H9 (cell line): ENCODE results near the gene ACADM. TPM values are rescaled to one million over a fixed set of nuclear protein-coding genes. Genes with fewer than 3 reads are reported as not detected.

ENCODE experiments used
- DNase-seq: peaks from one replicate; pipeline ENCODE4 v3.0.0-alpha.2; 2017
- H2AFZ ChIP-seq: one replicate; pipeline ENCODE4 v1.6.1; 2013; ENCODE audit warnings: mild to moderate bottlenecking, low read length, control low read depth, moderate library complexity
- H2AK5ac ChIP-seq: 2 replicates; pipeline ENCODE4 v1.6.1; 2013; ENCODE audit warnings: low read length, control low read depth, mixed read lengths; ENCODE audit not compliant: insufficient read length
- H2BK120ac ChIP-seq: one replicate; pipeline ENCODE4 v1.6.1; 2013; ENCODE audit warnings: low read depth, mild to moderate bottlenecking, low read length, control low read depth, inconsistent platforms; ENCODE audit not compliant: poor library complexity, severe bottlenecking
- H2BK12ac ChIP-seq: 2 replicates; pipeline ENCODE4 v1.6.1; 2013; ENCODE audit warnings: low read length, control low read depth, mixed read lengths, low read depth; ENCODE audit not compliant: insufficient read length
- H2BK15ac ChIP-seq: 2 replicates; pipeline ENCODE4 v1.6.1; 2013; ENCODE audit warnings: low read depth, low read length, control low read depth
- H2BK20ac ChIP-seq: one replicate; pipeline ENCODE4 v1.6.1; 2013; ENCODE audit warnings: low read depth, mild to moderate bottlenecking, low read length, control low read depth, inconsistent platforms; ENCODE audit not compliant: poor library complexity, severe bottlenecking
- H2BK5ac ChIP-seq: 2 replicates; pipeline ENCODE4 v1.6.1; 2013; ENCODE audit warnings: low read length, control low read depth, mixed read lengths; ENCODE audit not compliant: insufficient read length
- H3K14ac ChIP-seq: 2 replicates; pipeline ENCODE4 v1.6.1; 2013; ENCODE audit warnings: low read length, control low read depth; ENCODE audit not compliant: insufficient read depth
- H3K18ac ChIP-seq: 2 replicates; pipeline ENCODE4 v1.6.1; 2013; ENCODE audit warnings: low read depth, mild to moderate bottlenecking, mixed read lengths, low read length, control low read depth; ENCODE audit not compliant: insufficient read length
- H3K23ac ChIP-seq: 2 replicates; pipeline ENCODE4 v1.6.1; 2013; ENCODE audit warnings: low read length, control low read depth, mixed read lengths, low read depth; ENCODE audit not compliant: insufficient read length
- H3K23me2 ChIP-seq: 2 replicates; pipeline ENCODE4 v1.6.1; 2013; ENCODE audit warnings: low read depth, mild to moderate bottlenecking, mixed read lengths, low read length, control low read depth; ENCODE audit not compliant: insufficient read length, poor library complexity, severe bottlenecking
- H3K27ac ChIP-seq: 2 replicates; pipeline ENCODE4 v1.5.1; 2013; ENCODE audit warnings: low read length, control low read depth, mixed read lengths, low read depth; ENCODE audit not compliant: insufficient read length
- H3K27me3 ChIP-seq: 2 replicates; pipeline ENCODE4 v1.6.1; 2013; ENCODE audit warnings: low read length, control low read depth, inconsistent platforms; ENCODE audit not compliant: insufficient read depth
- H3K4ac ChIP-seq: 2 replicates; pipeline ENCODE4 v1.6.1; 2013; ENCODE audit warnings: low read depth, mild to moderate bottlenecking, control low read depth, inconsistent platforms, low read length, moderate library complexity
- H3K4me1 ChIP-seq: 2 replicates; pipeline ENCODE4 v1.6.1; 2013; ENCODE audit warnings: low read length, control low read depth, inconsistent platforms; ENCODE audit not compliant: insufficient read depth
- H3K4me2 ChIP-seq: 2 replicates; pipeline ENCODE4 v1.6.1; 2013; ENCODE audit warnings: low read length, control low read depth, mixed read lengths; ENCODE audit not compliant: insufficient read length, insufficient read depth
- H3K56ac ChIP-seq: 2 replicates; pipeline ENCODE4 v1.6.1; 2013; ENCODE audit warnings: low read depth, mild to moderate bottlenecking, mixed read lengths, low read length, control low read depth; ENCODE audit not compliant: insufficient read length
- H3K79me1 ChIP-seq: 2 replicates; pipeline ENCODE4 v1.6.1; 2013; ENCODE audit warnings: low read depth, mild to moderate bottlenecking, moderate library complexity, low read length, control low read depth, inconsistent platforms; ENCODE audit not compliant: insufficient read depth, poor library complexity, severe bottlenecking
- H3K79me2 ChIP-seq: 2 replicates; pipeline ENCODE4 v1.6.1; 2013; ENCODE audit warnings: low read length, control low read depth, inconsistent platforms; ENCODE audit not compliant: insufficient read depth
- H3K9ac ChIP-seq: 2 replicates; pipeline ENCODE4 v1.6.1; 2013; ENCODE audit warnings: low read length, control low read depth, mixed read lengths; ENCODE audit not compliant: insufficient read length; ENCODE audit errors: extremely low read depth
- H3K9me3 ChIP-seq: one replicate; pipeline ENCODE4 v1.6.1; 2013; ENCODE audit warnings: low read depth, low read length, inconsistent platforms; ENCODE audit not compliant: control insufficient read depth
- H3T11ph ChIP-seq: one replicate; pipeline ENCODE4 v1.6.1; 2013; ENCODE audit warnings: mild to moderate bottlenecking, low read length, control low read depth, inconsistent platforms
- H4K20me1 ChIP-seq: one replicate; pipeline ENCODE4 v1.6.1; 2013; ENCODE audit not compliant: control insufficient read depth, insufficient read length, insufficient read depth
- H4K5ac ChIP-seq: 2 replicates; pipeline ENCODE4 v1.6.1; 2013; ENCODE audit warnings: low read depth, mild to moderate bottlenecking, mixed read lengths, low read length, control low read depth; ENCODE audit not compliant: insufficient read length
- H4K8ac ChIP-seq: replicated peaks from 2 replicates; pipeline ENCODE4 v1.6.1; 2013; ENCODE audit warnings: low read length, control low read depth, mixed read lengths, low read depth; ENCODE audit not compliant: insufficient read length
- H4K91ac ChIP-seq: 2 replicates; pipeline ENCODE4 v1.6.1; 2013; ENCODE audit warnings: low read depth, mild to moderate bottlenecking, moderate library complexity, mixed read lengths, low read length, control low read depth; ENCODE audit not compliant: insufficient read length
- H3K27ac Mint-ChIP-seq, 3 experiments: 2 replicates in 2 of 3; 3 replicates in 1 of 3; pipeline ENCODE4 v1.8.0; 2020 to 2021; ENCODE audit warnings: mixed read lengths in 3 of 3, mild to moderate bottlenecking in 1 of 3, moderate library complexity in 1 of 3
- H3K27me3 Mint-ChIP-seq: 2 replicates; pipeline ENCODE4 v1.8.0; 2021; ENCODE audit warnings: low read depth, mild to moderate bottlenecking, moderate library complexity, mixed read lengths
- H3K36me3 Mint-ChIP-seq, 3 experiments: 2 replicates in 2 of 3; 3 replicates in 1 of 3; pipeline ENCODE4 v1.8.0; 2020 to 2021; ENCODE audit warnings: low read depth in 3 of 3, mixed read lengths in 3 of 3; ENCODE audit not compliant: insufficient read depth in 1 of 3
- H3K4me1 Mint-ChIP-seq, 2 experiments: 2 replicates each; pipeline ENCODE4 v1.8.0; 2020; ENCODE audit warnings: mixed read lengths in 2 of 2
- H3K4me3 Mint-ChIP-seq, 2 experiments: 2 replicates in 1 of 2; 3 replicates in 1 of 2; pipeline ENCODE4 v1.8.0; 2020 to 2021; ENCODE audit warnings: mild to moderate bottlenecking in 2 of 2, mixed read lengths in 2 of 2, moderate library complexity in 1 of 2
- H3K9me3 Mint-ChIP-seq, 2 experiments: 2 replicates in 1 of 2; 3 replicates in 1 of 2; pipeline ENCODE4 v1.8.0; 2020; ENCODE audit warnings: mild to moderate bottlenecking in 2 of 2, mixed read lengths in 2 of 2, moderate library complexity in 1 of 2
- CTCF ChIP-seq: fragments of 200-600 bp; sonication (generic); conservative IDR thresholded peaks from 3 replicates; pipeline ENCODE4 v1.8.0; 2021; ENCODE audit warnings: antibody characterized with exemption, mild to moderate bottlenecking
- WGBS: extraction: QIAGEN DNeasy Blood & Tissue Kit; methylation state at CpG from one replicate; pipeline ENCODE4 v1.1.7; 2013; ENCODE audit warnings: missing lambda C conversion rate, low lambda C conversion rate, mixed read lengths; ENCODE audit not compliant: insufficient read length; ENCODE audit errors: extremely low coverage; 5-methylcytosine and 5-hydroxymethylcytosine counted together
- total RNA-seq: library from RNA; stranded (reverse); gene quantifications from 2 replicates; pipeline ENCODE4 v1.2.1, GENCODE V29; 2021

Gene ACADM
- total RNA-seq, 1 experiment from 2014 or later: 51.3 TPM

- Histone ChIP-seq H3K14ac (no peak overlapping the region), H4K91ac (no peak overlapping the region), H3K56ac (no peak overlapping the region), H3K27ac (no peak overlapping the region), H3K4ac (no peak overlapping the region), H2BK120ac (no peak overlapping the region), H4K20me1 (no peaks in the 10 kb centered on the region), H3K79me1 (no peaks in the 10 kb centered on the region), H3K18ac (no peak overlapping the region), H3K4me2 (no peak overlapping the region), H3K27me3 (no peaks in the 10 kb centered on the region), H2AFZ (no peak overlapping the region), H4K8ac (no peak overlapping the region), H3K9ac (no peak overlapping the region), H2AK5ac (no peak overlapping the region), H2BK5ac (no peak overlapping the region), H2BK12ac (no peak overlapping the region), H3K23ac (no peak overlapping the region), H3T11ph (no peak overlapping the region), H4K5ac (no peak overlapping the region), H2BK15ac (no peak overlapping the region), H3K4me1 (no peaks in the 10 kb centered on the region), H3K9me3 (no peaks in the 10 kb centered on the region), H3K23me2 (no peaks in the 10 kb centered on the region), H2BK20ac (no peak overlapping the region), H3K79me2 (no peaks in the 10 kb centered on the region)
- Mint-ChIP-seq H3K36me3 (peaks cover 12 to 40% (median 34%) of the 10 kb centered on the region in 3 experiments; a peak in 6 of 7 replicates), H3K4me1 (no peaks in the 10 kb centered on the region), H3K4me3 (no peak overlapping the region), H3K27ac (no peak overlapping the region), H3K9me3 (no peaks in the 10 kb centered on the region), H3K27me3 (no peaks in the 10 kb centered on the region)
- TF ChIP-seq CTCF: no peak
- no peak for DNase-seq
- no CpG with 5 or more reads among the region's 1 CpG for WGBS
These were observed 11.5 kb downstream of the ACADM start for GRCh38 chr1:75736016-75736415.
